Large intestine (tissue), 3 donors: ENCODE measurements around the gene KIAA1191. TPM values are rescaled to one million over a fixed set of nuclear protein-coding genes. Genes with fewer than 3 reads are reported as not detected.
A peak's percentile ranks its signal among the peaks of the same experiment; 100 is the strongest.

Experiments used
- DNase-seq, 2 donors: peaks; one replicate each; pipeline versions ENCODE4 v3.0.0 to v3.0.0-alpha.2; 2013
- H3K27ac ChIP-seq: one replicate; pipeline ENCODE4 v1.5.1; 2013; ENCODE audit warnings: low read length
- H3K27me3 ChIP-seq: 2 replicates; pipeline ENCODE4 v1.6.1; 2013; ENCODE audit warnings: low read length; ENCODE audit not compliant: control insufficient read depth, insufficient read depth
- H3K36me3 ChIP-seq: 2 replicates; pipeline ENCODE4 v1.6.1; 2013; ENCODE audit warnings: low read length; ENCODE audit not compliant: control insufficient read depth, insufficient read depth
- H3K4me1 ChIP-seq: one replicate; pipeline ENCODE4 v1.6.1; 2013; ENCODE audit warnings: low read length; ENCODE audit not compliant: control insufficient read depth, insufficient read depth
- H3K4me3 ChIP-seq: one replicate; pipeline ENCODE4 v1.5.1; 2013; ENCODE audit warnings: low read length
- H3K9me3 ChIP-seq: one replicate; pipeline ENCODE4 v1.6.1; 2013; ENCODE audit warnings: mild to moderate bottlenecking, low read depth, low read length, moderate library complexity; ENCODE audit not compliant: control insufficient read depth
- WGBS: methylation state at CpG from one replicate; pipeline ENCODE4 v1.1.5; 2013; ENCODE audit warnings: low lambda C conversion rate; ENCODE audit not compliant: insufficient coverage; 5-methylcytosine and 5-hydroxymethylcytosine counted together
- polyA plus RNA-seq: library from polyadenylated mRNA; unstranded; fragments of 120-200 nt; gene quantifications from one replicate; pipeline ENCODE4 v1.2.1, GENCODE V29; 2013

KIAA1191 gene
- polyA plus RNA-seq, 1 donor: 116 TPM

DNA sequence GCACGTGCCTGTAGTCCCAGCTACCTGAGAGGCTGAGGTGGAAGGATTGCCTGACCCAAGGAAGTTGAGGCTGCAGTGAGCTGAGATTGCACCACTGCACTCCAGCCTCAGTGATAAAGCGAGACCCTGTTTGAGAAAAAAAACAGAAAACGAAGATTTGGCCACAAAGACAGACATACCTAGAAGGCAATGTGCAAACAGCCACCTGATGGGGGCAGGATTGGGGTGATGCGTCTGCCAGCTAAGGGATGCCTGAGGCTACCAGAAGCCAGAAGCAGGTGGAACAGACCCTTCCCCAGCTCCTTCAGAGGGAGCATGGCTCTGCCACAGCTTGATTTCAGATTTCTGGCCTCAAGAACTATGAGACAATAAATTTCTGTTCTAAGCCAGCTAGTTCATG lies 29.9 kb upstream of the KIAA1191 start:
- Histone ChIP-seq H3K9me3 (no peaks in the 10 kb centered on the region), H3K27ac (no peak overlapping the region), H3K36me3 (peaks cover 57% of the 10 kb centered on the region), H3K4me3 (no peak overlapping the region), H3K4me1 (peaks cover 5% of the 10 kb centered on the region), H3K27me3 (no peaks in the 10 kb centered on the region)
- WGBS: no CpG with 5 or more reads among the region's 4 CpGs
- DNase-seq: no peak

- Histone ChIP-seq H3K36me3 (peaks cover 57% of the 10 kb centered on the region), H3K9me3 (no peaks in the 10 kb centered on the region), H3K4me1 (peaks cover 5% of the 10 kb centered on the region), H3K27ac (peak overlapping the region; percentile 95), H3K27me3 (no peaks in the 10 kb centered on the region), H3K4me3 (peak overlapping the region; percentile 61)
- no peak for DNase-seq
- WGBS: 20% methylated on average over 1 of the region's 41 CpGs
Observed at GRCh38 chr5:176389135-176390123, 27.9 kb upstream of the KIAA1191 start.

GRCh38 chr5:176388444-176389134 lies 27.0 kb upstream of the KIAA1191 start, which contains the start of the genes HIGD2A and NOP16:
Gene HIGD2A, plus strand, starts transcription at chr5:176388751. Its CDS starts 69 bp downstream, at chr5:176388820.
Gene NOP16, minus strand, starts transcription at chr5:176388598. Its CDS starts 59 bp downstream, at chr5:176388539.
- H3K4me1 ChIP-seq: peaks cover 5% of the 10 kb centered on the region
- H3K36me3 ChIP-seq: peaks cover 59% of the 10 kb centered on the region
- H3K27me3 ChIP-seq: no peaks in the 10 kb centered on the region
- H3K9me3 ChIP-seq: no peaks in the 10 kb centered on the region
- H3K4me3 ChIP-seq: peak within 1 kb of the TSS; percentile 61
- no CpG with 5 or more reads among the region's 47 CpGs for WGBS
- peak within 1 kb of the TSS; percentile 95 for H3K27ac ChIP-seq
- DNase-seq: peak; percentile 98 to 99

GRCh38 chr5:176388003-176388443 lies 26.5 kb upstream of the KIAA1191 start:
- Histone ChIP-seq H3K4me1 (peaks cover 5% of the 10 kb centered on the region), H3K36me3 (peaks cover 59% of the 10 kb centered on the region), H3K27me3 (no peaks in the 10 kb centered on the region), H3K4me3 (peak overlapping the region; percentile 61), H3K27ac (peak overlapping the region; percentile 95), H3K9me3 (no peaks in the 10 kb centered on the region)
- DNase-seq: no peak
- WGBS: 0% methylated on average over 2 of the region's 29 CpGs

DNA sequence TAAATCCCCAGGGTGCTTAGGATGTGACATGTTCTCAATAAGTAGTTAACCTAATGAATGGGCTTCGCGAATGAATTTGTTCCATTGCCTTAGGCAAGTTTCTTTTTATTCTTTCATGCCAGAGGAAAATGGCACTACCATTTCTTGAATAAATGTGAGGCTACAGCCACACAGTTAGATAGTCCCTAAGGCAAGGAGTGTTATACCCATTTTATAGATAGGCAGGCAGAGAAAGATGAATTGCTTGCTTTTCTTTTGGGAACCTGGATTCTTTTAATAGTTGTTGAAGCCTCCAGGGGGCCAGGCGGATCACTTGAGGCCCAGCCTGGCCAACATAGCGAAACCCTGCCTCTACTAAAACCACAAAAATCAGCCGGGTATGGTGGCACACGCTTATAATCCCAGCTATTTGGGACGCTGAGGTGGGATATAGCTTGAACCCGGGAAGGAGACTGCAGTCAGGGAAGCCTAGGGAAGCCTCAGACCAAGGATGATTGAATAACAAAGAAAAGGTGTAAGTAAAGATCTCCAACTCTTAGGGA lies 25.9 kb upstream of the KIAA1191 start:
- Histone ChIP-seq H3K4me3 (peak overlapping the region; percentile 61), H3K4me1 (peaks cover 5% of the 10 kb centered on the region), H3K27me3 (no peaks in the 10 kb centered on the region), H3K9me3 (no peaks in the 10 kb centered on the region), H3K27ac (no peak overlapping the region), H3K36me3 (peaks cover 59% of the 10 kb centered on the region)
- 0% methylated on average over 4 of the region's 8 CpGs for WGBS
- no peak for DNase-seq

GRCh38 chr5:176386491-176386890 lies 24.9 kb upstream of the KIAA1191 start:
- no peak overlapping the region for H3K27ac ChIP-seq
- no CpG with 5 or more reads among the region's 1 CpG for WGBS
- no peak overlapping the region for H3K4me3 ChIP-seq
- no peaks in the 10 kb centered on the region for H3K27me3 ChIP-seq
- H3K9me3 ChIP-seq: no peaks in the 10 kb centered on the region
- H3K4me1 ChIP-seq: peaks cover 5% of the 10 kb centered on the region
- peaks cover 59% of the 10 kb centered on the region for H3K36me3 ChIP-seq
- no peak for DNase-seq

DNA sequence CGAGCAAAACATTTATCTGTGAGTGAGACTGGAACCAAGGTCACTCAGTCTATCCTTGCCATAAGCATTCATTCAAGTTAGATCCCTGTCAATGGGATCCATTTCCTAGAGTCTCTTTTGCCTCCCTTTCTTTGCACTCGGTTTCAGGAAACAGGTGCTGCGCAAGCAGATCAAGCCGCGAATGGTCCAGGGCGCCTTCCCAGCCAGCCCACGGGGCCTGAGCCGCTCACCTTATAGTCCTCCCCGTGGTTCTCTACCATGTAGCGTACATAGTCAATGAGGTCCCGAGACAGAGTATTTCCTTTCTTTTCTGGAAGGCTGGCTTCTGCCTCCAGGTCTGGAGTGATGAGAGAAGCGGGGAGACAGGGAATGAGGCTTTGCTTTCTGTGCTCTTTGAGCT lies 23.4 kb upstream of the KIAA1191 start:
- no peak for DNase-seq
- H3K27ac ChIP-seq: no peak overlapping the region
- no peak overlapping the region for H3K4me3 ChIP-seq
- no peaks in the 10 kb centered on the region for H3K9me3 ChIP-seq
- WGBS: no CpG with 5 or more reads among the region's 12 CpGs
- peaks cover 53% of the 10 kb centered on the region for H3K36me3 ChIP-seq
- H3K27me3 ChIP-seq: no peaks in the 10 kb centered on the region
- peaks cover 5% of the 10 kb centered on the region for H3K4me1 ChIP-seq

DNA sequence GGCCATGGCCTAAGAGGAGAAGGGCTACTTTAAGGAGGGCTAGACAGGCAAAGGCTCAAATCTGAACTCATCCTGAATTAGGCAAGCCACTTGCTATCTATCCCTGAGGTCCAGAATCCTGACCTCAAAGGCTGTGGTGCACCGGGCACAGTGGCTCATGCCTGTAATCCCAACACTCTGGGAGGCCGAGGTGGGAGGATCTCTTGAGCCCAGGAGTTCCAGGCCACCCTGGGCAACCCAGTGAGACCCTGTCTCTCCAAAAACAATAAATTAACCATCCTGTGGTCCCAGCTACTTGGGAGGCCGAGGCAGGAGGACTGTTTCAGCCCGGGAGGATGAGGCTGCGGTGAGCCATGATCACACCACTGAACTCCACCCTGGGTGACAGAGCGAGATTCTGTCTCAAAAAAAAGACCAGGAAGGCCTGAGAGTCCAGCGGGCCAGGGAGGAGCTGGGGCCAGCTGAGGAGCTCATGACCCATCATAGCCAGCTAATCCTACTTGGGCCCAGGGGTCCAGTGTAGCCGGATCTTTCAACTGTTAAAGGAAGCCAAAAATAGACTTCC lies 22.9 kb upstream of the KIAA1191 start:
- peaks cover 53% of the 10 kb centered on the region for H3K36me3 ChIP-seq

GRCh38 chr5:176383961-176384360 lies 22.4 kb upstream of the KIAA1191 start:
- no CpG with 5 or more reads among the region's 9 CpGs for WGBS
- no peaks in the 10 kb centered on the region for H3K9me3 ChIP-seq
- H3K4me3 ChIP-seq: no peak overlapping the region
- H3K36me3 ChIP-seq: peaks cover 53% of the 10 kb centered on the region
- H3K27ac ChIP-seq: no peak overlapping the region
- no peak for DNase-seq
- H3K27me3 ChIP-seq: no peaks in the 10 kb centered on the region
- no peaks in the 10 kb centered on the region for H3K4me1 ChIP-seq

More for the DNA sequence above, 22.9 kb upstream of the KIAA1191 start:
- Histone ChIP-seq H3K4me1 (peaks cover 1% of the 10 kb centered on the region), H3K27ac (no peak overlapping the region), H3K4me3 (no peak overlapping the region), H3K27me3 (no peaks in the 10 kb centered on the region), H3K9me3 (no peaks in the 10 kb centered on the region)
- no peak for DNase-seq
- no CpG with 5 or more reads among the region's 8 CpGs for WGBS
